GM21717 (cell line): ENCODE measurements around the gene GOLGA6L2.

ENCODE experiments used
- ATAC-seq: cut with Tn5 transposase; IDR thresholded peaks from one replicate; pipeline ENCODE4 v1.9.1; 2021; ENCODE audit warnings: mild to moderate bottlenecking, moderate library complexity; ENCODE audit not compliant: unreplicated experiment

GOLGA6L2 gene, protein sequence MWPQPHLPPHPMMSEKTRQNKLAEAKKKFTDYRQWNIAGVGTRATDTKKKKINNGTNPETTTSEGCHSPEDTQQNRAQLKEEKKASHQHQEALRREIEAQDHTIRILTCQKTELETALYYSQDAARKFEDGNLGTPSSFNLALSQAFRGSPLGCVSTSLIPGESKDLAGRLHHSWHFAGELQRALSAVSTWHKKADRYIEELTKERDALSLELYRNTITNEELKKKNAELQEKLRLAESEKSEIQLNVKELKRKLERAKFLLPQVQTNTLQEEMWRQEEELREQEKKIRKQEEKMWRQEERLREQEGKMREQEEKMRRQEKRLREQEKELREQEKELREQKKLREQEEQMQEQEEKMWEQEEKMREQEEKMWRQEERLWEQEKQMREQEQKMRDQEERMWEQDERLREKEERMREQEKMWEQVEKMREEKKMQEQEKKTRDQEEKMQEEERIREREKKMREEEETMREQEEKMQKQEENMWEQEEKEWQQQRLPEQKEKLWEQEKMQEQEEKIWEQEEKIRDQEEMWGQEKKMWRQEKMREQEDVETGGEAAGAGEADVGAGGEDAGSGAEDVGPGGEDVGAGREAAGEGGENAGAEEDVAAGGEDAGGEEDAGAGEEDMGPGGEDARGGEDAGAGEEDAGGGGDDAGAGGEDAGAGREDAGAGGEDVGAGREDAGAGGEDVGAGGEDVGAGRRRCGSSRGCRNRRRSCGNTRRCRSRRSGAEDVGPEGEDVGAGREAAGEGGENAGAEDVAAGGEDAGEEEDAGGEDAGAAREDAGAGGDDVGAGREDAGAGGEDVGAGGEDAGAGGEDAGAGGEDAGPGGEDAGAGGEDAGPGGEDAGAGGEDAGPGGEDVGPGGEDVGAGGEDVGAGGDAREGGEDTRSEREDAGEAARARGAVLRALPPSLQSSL

DNA sequence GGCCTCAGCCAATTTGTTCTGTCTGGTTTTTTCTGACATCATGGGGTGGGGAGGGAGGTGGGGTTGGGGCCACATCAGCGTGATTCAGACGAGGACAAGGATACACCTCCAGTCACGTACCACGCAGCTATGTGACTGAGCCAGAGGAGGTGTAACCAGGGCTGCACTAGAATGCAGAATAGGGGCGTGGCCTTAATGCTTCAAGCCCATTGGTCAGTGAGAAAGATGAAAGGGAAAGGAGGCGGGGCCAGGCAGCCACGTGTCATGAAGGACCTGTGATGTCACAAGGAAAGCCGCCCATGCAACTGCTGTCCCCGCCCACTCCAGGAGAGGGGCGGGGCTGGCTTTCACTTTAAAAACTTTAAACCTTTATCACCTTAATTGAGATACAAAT, at the start of gene GOLGA6L2:
GOLGA6L2 (minus strand) TSS at position 137 of the 394 bp plus-strand sequence; CDS start at position 75, 62 bp downstream.
- ATAC-seq: no peak

GRCh38 chr15:23484870-23485269, 37.8 kb upstream of the GOLGA6L2 start:
- ATAC-seq: no peak

DNA sequence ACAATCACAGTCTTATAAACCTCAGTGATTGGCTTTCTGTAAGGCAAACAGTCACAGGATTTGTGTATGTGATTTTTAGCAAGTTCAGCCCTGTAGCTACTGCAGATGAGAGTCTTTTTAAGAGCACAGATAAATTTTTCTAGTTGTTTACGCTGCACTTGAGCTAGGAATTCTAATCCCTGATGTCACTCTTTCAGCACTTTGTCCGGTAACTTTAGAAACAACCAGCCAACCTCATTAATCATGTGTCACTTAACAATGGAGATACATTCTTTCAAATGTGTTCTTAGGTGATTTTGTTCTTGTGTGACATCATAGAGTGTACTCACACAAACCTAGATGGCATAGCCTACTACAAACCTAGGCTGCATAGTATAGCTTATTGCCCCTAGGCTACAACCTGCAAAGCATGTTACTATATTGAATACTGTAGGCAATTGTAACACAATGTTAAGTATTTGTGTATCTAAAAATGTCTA, 36.8 kb upstream of the GOLGA6L2 start:
- no peak for ATAC-seq

GRCh38 chr15:23482764-23483489, 35.9 kb upstream of the GOLGA6L2 start:
- ATAC-seq: no peak

DNA sequence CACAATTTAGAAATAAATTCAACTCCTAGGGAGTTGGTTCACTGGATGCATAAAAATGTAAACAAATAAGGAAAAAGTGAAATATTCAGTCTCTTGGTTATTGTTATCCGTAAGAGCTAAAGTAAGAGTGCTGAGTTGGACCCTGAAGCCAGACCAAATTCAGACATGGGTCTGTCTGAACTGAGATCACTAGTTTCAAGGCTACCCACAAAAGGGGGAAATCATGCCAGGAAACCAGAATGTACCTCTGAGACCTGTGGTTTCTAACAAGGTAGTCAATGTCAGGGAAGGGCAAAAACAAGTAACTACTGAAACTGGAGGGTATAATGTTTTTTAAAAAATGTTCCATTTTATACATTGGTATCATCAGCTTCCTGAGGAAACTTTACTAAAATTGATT, 35.2 kb upstream of the GOLGA6L2 start:
- no peak for ATAC-seq

GRCh38 chr15:23477920-23478319, 30.9 kb upstream of the GOLGA6L2 start:
- ATAC-seq: no peak

DNA sequence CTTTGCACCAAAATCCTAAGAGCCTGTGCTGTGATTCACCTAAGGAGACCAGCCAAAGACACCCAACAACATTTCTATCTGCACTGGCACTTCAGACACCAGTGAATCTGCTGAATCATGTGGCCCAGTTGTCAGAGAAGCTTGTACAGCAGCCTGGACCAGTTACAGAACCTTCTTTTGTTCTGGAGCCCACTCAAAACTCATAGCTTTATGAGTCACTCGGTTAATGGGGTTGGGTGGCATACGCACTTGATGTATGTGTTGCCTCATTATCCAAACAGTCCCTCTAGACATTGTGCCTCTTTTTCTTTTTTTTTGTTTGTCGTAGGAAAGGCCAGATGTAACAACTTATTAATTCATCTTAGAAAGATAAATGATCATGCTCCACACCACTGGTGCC, 25.6 kb upstream of the GOLGA6L2 start:
- no peak for ATAC-seq

DNA sequence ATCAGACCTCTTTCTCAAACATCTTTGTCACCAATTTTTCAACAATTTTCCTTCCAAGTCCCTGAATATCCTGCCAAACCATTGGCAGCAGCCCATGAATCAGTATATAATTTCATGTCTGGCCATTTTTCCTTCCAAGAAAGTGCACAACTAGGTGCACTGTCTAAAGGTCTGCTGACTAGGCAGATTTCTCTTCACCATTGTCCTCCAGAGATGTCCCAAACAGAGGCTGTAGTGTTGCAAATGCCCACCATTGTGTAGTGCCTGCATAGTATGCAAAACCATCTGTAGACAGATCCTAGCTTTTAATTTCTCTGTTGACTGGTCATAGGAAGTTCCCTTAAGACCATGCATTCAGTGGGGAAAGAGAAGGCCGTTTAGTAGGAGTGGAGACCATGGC, 25.0 kb upstream of the GOLGA6L2 start:
- no peak for ATAC-seq

DNA sequence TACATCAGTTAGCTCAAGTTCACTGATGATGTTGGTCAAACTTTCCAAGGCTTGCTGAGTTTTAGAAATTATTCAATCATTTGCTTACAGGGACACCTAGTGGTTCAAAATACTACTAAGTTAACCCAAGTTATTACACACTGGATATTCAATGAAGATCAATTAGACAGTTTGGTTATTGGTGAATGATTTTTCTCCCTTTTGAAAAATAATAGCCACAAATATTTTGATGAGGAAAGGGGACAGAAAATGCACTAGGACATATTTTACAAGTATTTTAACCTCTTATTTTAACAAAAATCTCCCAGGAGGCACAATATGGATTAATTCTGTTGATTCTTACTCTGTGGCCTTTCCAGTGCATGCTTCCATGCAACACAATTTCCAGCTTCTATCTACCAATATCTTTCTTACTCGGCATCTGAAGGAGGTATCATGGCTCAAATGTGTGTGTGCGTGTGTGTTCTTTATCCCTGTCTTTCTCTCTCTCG, 20.1 kb upstream of the GOLGA6L2 start:
- ATAC-seq: no peak

DNA sequence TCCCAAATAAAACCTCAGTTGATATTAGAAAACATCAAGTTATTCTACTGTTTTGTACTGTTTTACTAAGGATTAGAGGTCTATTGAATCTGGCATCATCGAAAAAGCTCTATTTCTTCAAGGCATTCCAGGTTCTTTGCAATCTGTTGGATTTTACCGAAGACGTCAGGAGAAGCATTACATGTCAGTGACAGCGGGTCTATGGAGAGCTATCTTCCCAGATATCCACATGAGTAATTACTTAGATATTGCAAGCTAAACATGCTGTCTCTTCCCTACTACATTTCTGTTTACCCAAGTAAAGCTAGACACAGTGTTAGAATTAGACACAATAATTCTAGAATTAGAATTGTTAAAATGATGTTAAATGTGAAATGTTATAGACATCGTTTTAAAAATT, 10.8 kb upstream of the GOLGA6L2 start:
- ATAC-seq: no peak

GRCh38 chr15:23446215-23447106, 582 bp downstream of the GOLGA6L2 start:
- no peak for ATAC-seq

DNA sequence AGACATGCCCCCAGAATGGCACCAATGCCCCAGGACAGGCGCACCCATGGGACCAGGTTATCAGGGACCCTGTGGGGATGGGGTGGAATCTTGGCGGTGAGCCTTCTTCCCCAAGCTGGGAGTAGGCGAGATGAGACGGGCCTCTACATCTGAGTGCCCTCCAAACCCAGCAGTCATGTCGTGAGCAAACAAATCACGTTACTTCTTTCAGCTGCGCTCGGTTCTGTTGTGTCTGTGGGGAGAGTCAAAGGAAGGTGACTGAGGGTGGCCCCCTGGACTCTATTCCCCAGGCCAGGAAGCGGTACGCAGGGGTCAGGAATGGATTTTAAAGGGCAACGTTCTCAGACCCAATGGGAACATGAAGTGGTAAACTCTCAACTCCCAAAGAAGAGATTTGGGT, 2.8 kb downstream of the GOLGA6L2 start:
- no peak for ATAC-seq

- ATAC-seq: no peak
Observed at GRCh38 chr15:23441204-23441603, 5.8 kb downstream of the GOLGA6L2 start.

DNA sequence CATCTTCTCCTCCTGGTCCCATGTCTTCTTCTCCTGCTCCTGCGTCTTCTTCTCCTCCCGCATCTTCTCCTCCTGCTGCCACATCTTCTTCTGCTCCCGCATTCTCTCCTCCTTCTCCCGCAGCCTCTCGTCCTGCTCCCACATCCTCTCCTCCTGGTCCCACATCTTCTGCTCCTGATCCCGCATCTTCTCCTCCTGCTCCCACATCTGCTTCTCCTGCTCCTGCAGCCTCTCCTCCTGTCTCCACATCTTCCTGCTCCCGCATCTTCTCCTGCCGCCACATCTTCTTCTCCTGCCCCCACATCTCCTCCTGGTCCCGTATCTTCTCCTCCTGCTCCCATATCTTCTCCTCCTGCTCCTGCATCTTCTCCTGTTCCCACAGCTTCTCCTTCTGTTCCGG, 6.4 kb downstream of the GOLGA6L2 start:
- no peak for ATAC-seq

- no peak for ATAC-seq
Observed at GRCh38 chr15:23439513-23439912, 7.5 kb downstream of the GOLGA6L2 start.

DNA sequence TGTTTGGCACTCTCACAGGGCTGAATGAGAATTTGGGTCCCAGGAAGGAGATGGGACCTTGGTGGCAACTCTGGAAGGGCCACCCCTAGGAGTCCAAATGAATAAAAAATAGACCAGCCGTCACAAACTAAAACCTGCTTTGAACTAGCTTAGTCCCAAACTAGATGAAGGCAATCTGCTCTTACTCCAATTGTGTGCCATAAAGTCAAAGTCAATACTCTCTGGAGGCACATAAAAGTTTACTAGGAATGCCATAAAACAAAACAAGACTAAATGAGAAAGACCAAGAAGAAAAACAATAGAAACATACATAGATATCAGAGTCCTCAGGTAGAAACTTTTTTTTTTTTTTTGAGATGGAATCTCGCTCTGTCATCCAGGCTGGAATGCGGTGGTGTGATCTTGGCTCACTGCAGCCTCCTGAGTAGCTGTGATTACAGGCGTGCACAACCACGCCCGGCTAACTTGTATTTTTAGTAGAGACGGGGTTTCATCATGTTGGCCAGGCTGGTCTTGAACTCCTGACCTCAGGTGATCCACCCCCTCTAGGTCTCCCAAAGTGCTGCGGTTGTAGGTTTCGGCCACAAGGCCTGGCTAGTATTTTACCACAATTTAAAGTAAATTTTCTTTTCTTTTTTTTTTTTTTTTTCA, 8.1 kb downstream of the GOLGA6L2 start:
- ATAC-seq: no peak

- no peak for ATAC-seq
Observed at GRCh38 chr15:23437673-23438072, 9.4 kb downstream of the GOLGA6L2 start.

DNA sequence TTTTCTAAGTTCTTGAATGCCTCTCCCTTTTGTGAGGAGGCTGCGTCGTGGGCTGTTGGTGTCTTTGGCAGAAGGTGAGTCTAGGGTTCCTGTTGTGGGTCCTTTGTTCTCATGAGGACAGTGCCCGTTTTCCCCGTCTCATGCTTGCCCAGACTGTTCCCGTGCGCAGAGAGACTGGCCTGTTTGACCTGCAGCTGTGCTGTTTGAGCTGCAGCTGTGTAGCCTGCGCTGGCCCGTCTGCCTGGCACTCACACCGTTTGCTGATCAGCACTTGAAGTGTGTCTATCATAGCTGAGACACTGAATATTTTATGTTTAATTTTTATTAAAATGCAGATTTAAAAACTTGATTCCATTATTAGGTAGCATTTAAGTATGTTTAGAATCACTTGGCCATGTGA, 9.9 kb downstream of the GOLGA6L2 start:
- no peak for ATAC-seq

GRCh38 chr15:23436421-23436820, 10.6 kb downstream of the GOLGA6L2 start:
- ATAC-seq: no peak
